Mucosa of stomach (tissue), 1 donor: ENCODE measurements around the gene SUPV3L1.
"Not testable (repeated sequence)": the region's sequence is repeated elsewhere in the genome, so short reads cannot be mapped to it uniquely, and the experiment has no call there.

Experiments used
- H3K27me3 ChIP-seq: one replicate; pipeline ENCODE4 v1.7.0; 2013; ENCODE audit warnings: mild to moderate bottlenecking, low read length; ENCODE audit not compliant: control insufficient read depth, insufficient read depth
- H3K36me3 ChIP-seq: one replicate; pipeline ENCODE4 v1.7.0; 2013; ENCODE audit warnings: low read length; ENCODE audit not compliant: control insufficient read depth, insufficient read depth
- H3K4me1 ChIP-seq: one replicate; pipeline ENCODE4 v1.7.0; 2013; ENCODE audit warnings: mild to moderate bottlenecking, low read length; ENCODE audit not compliant: control insufficient read depth, insufficient read depth
- H3K4me3 ChIP-seq: one replicate; pipeline ENCODE4 v1.7.0; 2013; ENCODE audit warnings: low read length
- H3K9ac ChIP-seq: one replicate; pipeline ENCODE4 v1.7.0; 2013; ENCODE audit warnings: mild to moderate bottlenecking, low read length, moderate library complexity
- H3K9me3 ChIP-seq: one replicate; pipeline ENCODE4 v1.7.0; 2013; ENCODE audit warnings: mild to moderate bottlenecking, low read length, moderate library complexity; ENCODE audit not compliant: control insufficient read depth
- donor health status: Pancreatic carcinoma.

The SUPV3L1 gene

DNA sequence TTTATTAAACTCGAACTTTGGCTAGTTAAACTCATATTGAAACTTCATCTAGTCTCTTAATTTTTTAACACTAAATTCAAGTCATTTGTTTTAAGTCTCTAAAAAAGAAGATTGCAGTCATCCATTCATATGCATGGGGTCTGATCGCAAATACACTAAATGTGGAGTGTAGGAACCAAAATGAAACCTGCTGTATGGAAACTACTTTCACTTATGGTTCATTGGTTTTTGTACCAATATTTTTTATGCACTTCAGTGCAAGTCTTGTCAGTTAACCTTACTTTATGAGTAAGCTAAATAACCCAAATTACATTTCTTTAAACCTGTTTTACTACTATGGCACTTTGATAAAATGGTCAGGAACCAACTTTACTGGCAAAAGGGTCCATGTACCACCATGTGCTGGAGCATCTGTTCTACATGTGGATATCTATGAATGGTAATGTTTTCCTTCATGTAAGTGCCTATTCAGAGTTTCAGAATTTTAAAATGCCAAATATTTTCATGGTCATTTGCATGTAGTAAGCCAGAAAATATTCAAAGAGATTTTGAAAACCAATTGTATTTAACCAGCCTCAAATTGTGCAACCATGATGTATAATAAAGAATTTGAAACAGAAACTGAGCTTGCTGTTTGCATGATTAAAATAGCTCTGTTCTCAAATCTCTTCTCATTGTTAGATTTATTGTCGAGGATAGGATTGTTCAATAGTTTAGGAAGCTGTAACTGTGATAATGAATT, 7.6 kb upstream of the SUPV3L1 start:
- no peak overlapping the region for H3K4me3 ChIP-seq
- no peaks in the 10 kb centered on the region for H3K36me3 ChIP-seq
- no peaks in the 10 kb centered on the region for H3K9me3 ChIP-seq
- H3K4me1 ChIP-seq: no peaks in the 10 kb centered on the region
- no peaks in the 10 kb centered on the region for H3K27me3 ChIP-seq
- no peak overlapping the region for H3K9ac ChIP-seq

DNA sequence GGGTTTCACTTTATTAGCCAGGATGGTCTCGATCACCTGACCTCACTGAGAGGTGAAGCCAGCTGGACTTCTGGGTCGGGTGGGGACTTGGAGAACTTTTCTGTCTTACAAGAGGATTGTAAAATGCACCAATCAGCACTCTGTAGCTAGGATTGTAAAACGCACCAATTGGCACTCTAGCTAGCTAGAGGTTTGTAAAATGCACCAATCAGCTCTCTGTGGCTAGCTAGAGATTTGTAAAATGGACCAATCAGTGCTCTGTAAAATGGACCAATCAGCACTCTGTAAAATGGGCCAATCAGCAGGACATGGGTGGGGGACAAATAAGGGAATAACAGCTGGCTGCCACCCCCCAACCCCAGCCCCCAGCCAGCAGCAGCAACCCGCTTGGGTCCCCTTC, 4.7 kb upstream of the SUPV3L1 start:
- H3K4me3 ChIP-seq, H3K4me1 ChIP-seq, H3K36me3 ChIP-seq, H3K9me3 ChIP-seq, H3K27me3 ChIP-seq, H3K9ac ChIP-seq: not testable (repeated sequence)

GRCh38 chr10:69176823-69177222, 3.2 kb upstream of the SUPV3L1 start:
- no peaks in the 10 kb centered on the region for H3K36me3 ChIP-seq
- H3K27me3 ChIP-seq: no peaks in the 10 kb centered on the region
- no peaks in the 10 kb centered on the region for H3K9me3 ChIP-seq
- no peak overlapping the region for H3K9ac ChIP-seq
- H3K4me1 ChIP-seq: peaks cover 10% of the 10 kb centered on the region
- no peak overlapping the region for H3K4me3 ChIP-seq

DNA sequence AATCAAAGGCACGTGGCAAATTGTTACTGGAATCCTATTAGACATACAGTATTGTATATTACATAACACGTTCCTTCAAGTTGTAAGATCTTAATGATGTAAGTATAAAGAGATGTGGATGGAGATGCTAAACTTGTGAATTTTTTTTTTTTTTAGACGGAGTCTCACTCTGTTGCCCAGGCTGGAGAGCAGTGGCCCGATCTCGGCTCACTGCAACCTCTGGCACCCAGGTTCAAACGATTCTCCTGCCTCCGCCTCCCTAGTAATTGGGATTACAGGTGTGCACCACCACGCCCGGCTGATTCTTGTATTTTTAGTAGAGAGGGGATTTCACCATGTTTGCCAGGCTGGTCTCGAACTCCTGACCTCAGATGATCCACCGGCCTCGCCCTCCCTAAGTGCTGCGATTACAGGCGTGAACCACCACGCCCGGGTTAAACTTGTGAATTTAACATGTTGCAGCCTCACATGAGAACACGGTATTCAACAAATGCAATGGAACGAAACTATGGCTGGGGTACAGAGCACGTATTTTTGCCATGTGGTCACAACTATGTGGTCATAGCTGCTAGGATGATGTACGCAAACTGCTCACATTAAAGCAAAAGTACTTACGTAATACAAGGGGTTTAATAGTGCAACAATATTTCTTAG, 818 bp upstream of the SUPV3L1 start:
- Histone ChIP-seq H3K9me3 (no peaks in the 10 kb centered on the region), H3K4me3 (peak overlapping the region; percentile 74), H3K9ac (peak overlapping the region; percentile 100), H3K4me1 (peaks cover 10% of the 10 kb centered on the region), H3K27me3 (no peaks in the 10 kb centered on the region), H3K36me3 (peaks cover 4% of the 10 kb centered on the region)

GRCh38 chr10:69180525-69181204, 631 bp downstream of the SUPV3L1 start:
- H3K36me3 ChIP-seq: peaks cover 4% of the 10 kb centered on the region
- peak overlapping the region; percentile 74 for H3K4me3 ChIP-seq
- H3K4me1 ChIP-seq: peaks cover 10% of the 10 kb centered on the region
- peak overlapping the region; percentile 100 for H3K9ac ChIP-seq
- no peaks in the 10 kb centered on the region for H3K27me3 ChIP-seq
- no peaks in the 10 kb centered on the region for H3K9me3 ChIP-seq

DNA sequence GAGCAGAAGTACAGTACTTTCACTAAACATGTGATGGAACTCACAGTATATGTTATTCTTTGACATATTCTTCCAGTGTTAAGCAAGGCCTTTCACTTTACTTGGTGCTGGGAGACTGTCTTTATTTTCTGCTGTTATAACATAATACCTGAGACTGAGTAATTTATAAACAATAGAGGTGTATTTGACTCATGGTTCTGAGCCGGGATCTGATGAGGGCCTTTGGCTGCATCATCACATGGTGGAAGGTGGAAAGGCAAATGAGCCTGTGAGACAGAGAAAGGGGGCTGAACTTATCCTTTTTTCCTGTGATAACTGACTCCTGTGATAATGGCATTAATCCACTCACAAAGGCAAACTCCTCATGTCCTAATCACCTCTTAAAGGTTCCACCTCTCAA, 1.4 kb downstream of the SUPV3L1 start:
- H3K9ac ChIP-seq: peak overlapping the region; percentile 100
- H3K4me1 ChIP-seq: peaks cover 10% of the 10 kb centered on the region
- no peaks in the 10 kb centered on the region for H3K27me3 ChIP-seq
- no peak overlapping the region for H3K4me3 ChIP-seq
- H3K9me3 ChIP-seq: no peaks in the 10 kb centered on the region
- peaks cover 4% of the 10 kb centered on the region for H3K36me3 ChIP-seq

DNA sequence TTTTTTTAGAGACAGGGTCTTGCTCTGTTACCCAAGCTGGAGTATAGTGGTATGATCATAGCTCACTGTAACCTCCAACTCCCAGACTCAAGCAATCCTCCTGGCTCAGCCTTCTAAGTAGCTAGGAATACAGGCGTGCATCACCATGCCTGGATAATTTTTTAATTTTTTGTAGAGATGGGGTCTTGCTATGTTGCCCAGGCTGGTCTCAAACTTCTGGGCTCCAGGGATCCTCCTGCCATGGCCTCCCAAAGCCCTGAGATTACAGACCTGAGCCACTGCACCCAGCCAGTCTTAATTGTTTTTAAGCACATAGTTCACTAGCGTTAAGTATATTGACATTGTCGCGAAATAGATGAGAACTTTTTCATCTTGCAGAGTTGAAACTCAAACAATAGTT, 2.0 kb downstream of the SUPV3L1 start:
- no peaks in the 10 kb centered on the region for H3K27me3 ChIP-seq
- H3K36me3 ChIP-seq: peaks cover 4% of the 10 kb centered on the region
- H3K9me3 ChIP-seq: no peaks in the 10 kb centered on the region
- H3K9ac ChIP-seq: no peak overlapping the region
- no peak overlapping the region for H3K4me3 ChIP-seq
- peaks cover 10% of the 10 kb centered on the region for H3K4me1 ChIP-seq

GRCh38 chr10:69186524-69186923, 6.5 kb downstream of the SUPV3L1 start:
- Histone ChIP-seq H3K4me1 (peaks cover 1% of the 10 kb centered on the region), H3K36me3 (peaks cover 4% of the 10 kb centered on the region), H3K27me3 (no peaks in the 10 kb centered on the region), H3K9ac (no peak overlapping the region), H3K9me3 (no peaks in the 10 kb centered on the region), H3K4me3 (no peak overlapping the region)

GRCh38 chr10:69201045-69201444, 21.0 kb downstream of the SUPV3L1 start:
- H3K4me3 ChIP-seq: no peak overlapping the region
- H3K9me3 ChIP-seq: no peaks in the 10 kb centered on the region
- H3K36me3 ChIP-seq: no peaks in the 10 kb centered on the region
- H3K9ac ChIP-seq: no peak overlapping the region
- no peaks in the 10 kb centered on the region for H3K4me1 ChIP-seq
- no peaks in the 10 kb centered on the region for H3K27me3 ChIP-seq

GRCh38 chr10:69202332-69202731, 22.3 kb downstream of the SUPV3L1 start:
- no peaks in the 10 kb centered on the region for H3K36me3 ChIP-seq
- no peaks in the 10 kb centered on the region for H3K4me1 ChIP-seq
- no peak overlapping the region for H3K4me3 ChIP-seq
- no peaks in the 10 kb centered on the region for H3K9me3 ChIP-seq
- no peaks in the 10 kb centered on the region for H3K27me3 ChIP-seq
- H3K9ac ChIP-seq: no peak overlapping the region

DNA sequence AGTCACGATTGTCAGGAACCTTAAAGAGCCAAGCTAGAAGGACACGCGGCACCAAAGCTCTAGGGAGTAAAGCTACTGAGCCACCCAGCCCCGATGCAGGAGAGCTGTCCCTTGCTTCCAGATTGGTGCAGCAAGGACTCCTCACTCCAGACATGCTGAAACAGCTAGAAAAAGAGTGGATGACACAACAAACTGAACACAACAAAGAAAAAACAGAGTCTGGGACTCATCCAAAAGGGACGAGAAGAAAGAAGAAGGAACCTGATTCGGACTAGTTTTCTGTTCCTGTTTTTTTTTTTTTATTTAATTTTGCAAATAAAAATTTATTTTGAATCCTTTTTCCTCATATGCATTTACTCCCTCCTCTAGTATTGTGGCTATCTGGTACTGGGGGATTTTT, 28.7 kb downstream of the SUPV3L1 start:
- no peaks in the 10 kb centered on the region for H3K36me3 ChIP-seq
- H3K27me3 ChIP-seq: no peaks in the 10 kb centered on the region
- peaks cover 3% of the 10 kb centered on the region for H3K4me1 ChIP-seq
- no peaks in the 10 kb centered on the region for H3K9me3 ChIP-seq
- no peak overlapping the region for H3K9ac ChIP-seq
- no peak overlapping the region for H3K4me3 ChIP-seq

- no peaks in the 10 kb centered on the region for H3K36me3 ChIP-seq
- H3K4me1 ChIP-seq: peaks cover 3% of the 10 kb centered on the region
- no peak overlapping the region for H3K4me3 ChIP-seq
- H3K27me3 ChIP-seq: no peaks in the 10 kb centered on the region
- H3K9me3 ChIP-seq: no peaks in the 10 kb centered on the region
- no peak overlapping the region for H3K9ac ChIP-seq
These were observed 29.9 kb downstream of the SUPV3L1 start for GRCh38 chr10:69209787-69210484.
